Ishikawa (cell line): ENCODE measurements around the gene PRCC.

Source experiments
- CEBPB ChIP-seq: IDR thresholded peaks from 2 replicates; pipeline ENCODE4 v1.6.1; 2012
- CREB1 ChIP-seq: IDR thresholded peaks from 2 replicates; pipeline ENCODE4 v1.6.1; 2012; ENCODE audit warnings: low read depth
- EGR1 ChIP-seq: IDR thresholded peaks from 2 replicates; pipeline ENCODE4 v1.6.1; 2012
- EP300 ChIP-seq: IDR thresholded peaks from 2 replicates; pipeline ENCODE4 v1.6.1; 2012; ENCODE audit warnings: borderline replicate concordance
- FOXM1 ChIP-seq: IDR thresholded peaks from 2 replicates; pipeline ENCODE4 v1.6.1; 2012; ENCODE audit warnings: low read depth, borderline replicate concordance
- NFIC ChIP-seq: IDR thresholded peaks from 2 replicates; pipeline ENCODE4 v1.6.1; 2012
- RAD21 ChIP-seq: IDR thresholded peaks from 2 replicates; pipeline ENCODE4 v1.6.1; 2012; ENCODE audit warnings: low read depth
- TAF1 ChIP-seq: IDR thresholded peaks from 2 replicates; pipeline ENCODE4 v1.6.1; 2012; ENCODE audit warnings: low read depth, mild to moderate bottlenecking
- TCF12 ChIP-seq: IDR thresholded peaks from 2 replicates; pipeline ENCODE4 v1.6.1; 2012; ENCODE audit warnings: low read depth
- TEAD4 ChIP-seq: IDR thresholded peaks from 2 replicates; pipeline ENCODE4 v1.6.1; 2012
- YY1 ChIP-seq: IDR thresholded peaks from 2 replicates; pipeline ENCODE4 v1.6.1; 2012; ENCODE audit warnings: low read depth
- ZBTB7A ChIP-seq: IDR thresholded peaks from 2 replicates; pipeline ENCODE4 v1.6.1; 2012; ENCODE audit warnings: low read depth
- TF ChIP-seq, protein P1 (sequence below): IDR thresholded peaks from 2 replicates; pipeline ENCODE4 v1.6.1; 2012; ENCODE audit warnings: low read depth, mild to moderate bottlenecking
- TF ChIP-seq, protein P2 (sequence below): IDR thresholded peaks from 2 replicates; pipeline ENCODE4 v1.6.1; 2012
- TF ChIP-seq, protein P3 (sequence below): IDR thresholded peaks from 2 replicates; pipeline ENCODE4 v1.6.1; 2012

The PRCC gene

DNA sequence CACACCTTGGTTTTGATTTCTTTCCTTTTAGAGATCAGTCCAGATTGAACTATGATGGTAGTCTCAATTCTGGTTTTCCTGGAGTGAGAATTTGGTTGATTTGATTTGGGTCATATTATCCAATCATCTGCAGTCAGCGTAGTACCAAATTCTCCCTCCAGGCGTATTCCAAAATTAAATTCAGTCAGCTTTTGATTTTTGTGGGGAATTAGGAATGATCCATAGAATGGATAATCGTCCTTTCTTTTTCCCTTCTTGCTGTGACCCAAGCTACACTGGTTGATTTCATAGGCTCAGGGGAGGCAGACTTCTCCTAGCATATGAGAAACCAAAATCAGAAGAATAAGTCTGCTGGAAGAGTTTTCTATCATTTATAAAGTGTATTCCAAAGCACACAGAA lies 4.9 kb downstream of the PRCC start:
- TF ChIP-seq TCF12 (no peak), FOXM1 (no peak), CREB1 (no peak), EGR1 (no peak), RAD21 (no peak), TEAD4 (no peak), EP300 (no peak), ZBTB7A (no peak), TAF1 (no peak), CEBPB (no peak), YY1 (no peak), NFIC (no peak)
- TF ChIP-seq, protein P1, sequence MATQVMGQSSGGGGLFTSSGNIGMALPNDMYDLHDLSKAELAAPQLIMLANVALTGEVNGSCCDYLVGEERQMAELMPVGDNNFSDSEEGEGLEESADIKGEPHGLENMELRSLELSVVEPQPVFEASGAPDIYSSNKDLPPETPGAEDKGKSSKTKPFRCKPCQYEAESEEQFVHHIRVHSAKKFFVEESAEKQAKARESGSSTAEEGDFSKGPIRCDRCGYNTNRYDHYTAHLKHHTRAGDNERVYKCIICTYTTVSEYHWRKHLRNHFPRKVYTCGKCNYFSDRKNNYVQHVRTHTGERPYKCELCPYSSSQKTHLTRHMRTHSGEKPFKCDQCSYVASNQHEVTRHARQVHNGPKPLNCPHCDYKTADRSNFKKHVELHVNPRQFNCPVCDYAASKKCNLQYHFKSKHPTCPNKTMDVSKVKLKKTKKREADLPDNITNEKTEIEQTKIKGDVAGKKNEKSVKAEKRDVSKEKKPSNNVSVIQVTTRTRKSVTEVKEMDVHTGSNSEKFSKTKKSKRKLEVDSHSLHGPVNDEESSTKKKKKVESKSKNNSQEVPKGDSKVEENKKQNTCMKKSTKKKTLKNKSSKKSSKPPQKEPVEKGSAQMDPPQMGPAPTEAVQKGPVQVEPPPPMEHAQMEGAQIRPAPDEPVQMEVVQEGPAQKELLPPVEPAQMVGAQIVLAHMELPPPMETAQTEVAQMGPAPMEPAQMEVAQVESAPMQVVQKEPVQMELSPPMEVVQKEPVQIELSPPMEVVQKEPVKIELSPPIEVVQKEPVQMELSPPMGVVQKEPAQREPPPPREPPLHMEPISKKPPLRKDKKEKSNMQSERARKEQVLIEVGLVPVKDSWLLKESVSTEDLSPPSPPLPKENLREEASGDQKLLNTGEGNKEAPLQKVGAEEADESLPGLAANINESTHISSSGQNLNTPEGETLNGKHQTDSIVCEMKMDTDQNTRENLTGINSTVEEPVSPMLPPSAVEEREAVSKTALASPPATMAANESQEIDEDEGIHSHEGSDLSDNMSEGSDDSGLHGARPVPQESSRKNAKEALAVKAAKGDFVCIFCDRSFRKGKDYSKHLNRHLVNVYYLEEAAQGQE, result no peak
- TF ChIP-seq, protein P2, sequence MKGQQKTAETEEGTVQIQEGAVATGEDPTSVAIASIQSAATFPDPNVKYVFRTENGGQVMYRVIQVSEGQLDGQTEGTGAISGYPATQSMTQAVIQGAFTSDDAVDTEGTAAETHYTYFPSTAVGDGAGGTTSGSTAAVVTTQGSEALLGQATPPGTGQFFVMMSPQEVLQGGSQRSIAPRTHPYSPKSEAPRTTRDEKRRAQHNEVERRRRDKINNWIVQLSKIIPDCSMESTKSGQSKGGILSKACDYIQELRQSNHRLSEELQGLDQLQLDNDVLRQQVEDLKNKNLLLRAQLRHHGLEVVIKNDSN, result no peak
- TF ChIP-seq, protein P3, sequence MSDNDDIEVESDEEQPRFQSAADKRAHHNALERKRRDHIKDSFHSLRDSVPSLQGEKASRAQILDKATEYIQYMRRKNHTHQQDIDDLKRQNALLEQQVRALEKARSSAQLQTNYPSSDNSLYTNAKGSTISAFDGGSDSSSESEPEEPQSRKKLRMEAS, result no peak

DNA sequence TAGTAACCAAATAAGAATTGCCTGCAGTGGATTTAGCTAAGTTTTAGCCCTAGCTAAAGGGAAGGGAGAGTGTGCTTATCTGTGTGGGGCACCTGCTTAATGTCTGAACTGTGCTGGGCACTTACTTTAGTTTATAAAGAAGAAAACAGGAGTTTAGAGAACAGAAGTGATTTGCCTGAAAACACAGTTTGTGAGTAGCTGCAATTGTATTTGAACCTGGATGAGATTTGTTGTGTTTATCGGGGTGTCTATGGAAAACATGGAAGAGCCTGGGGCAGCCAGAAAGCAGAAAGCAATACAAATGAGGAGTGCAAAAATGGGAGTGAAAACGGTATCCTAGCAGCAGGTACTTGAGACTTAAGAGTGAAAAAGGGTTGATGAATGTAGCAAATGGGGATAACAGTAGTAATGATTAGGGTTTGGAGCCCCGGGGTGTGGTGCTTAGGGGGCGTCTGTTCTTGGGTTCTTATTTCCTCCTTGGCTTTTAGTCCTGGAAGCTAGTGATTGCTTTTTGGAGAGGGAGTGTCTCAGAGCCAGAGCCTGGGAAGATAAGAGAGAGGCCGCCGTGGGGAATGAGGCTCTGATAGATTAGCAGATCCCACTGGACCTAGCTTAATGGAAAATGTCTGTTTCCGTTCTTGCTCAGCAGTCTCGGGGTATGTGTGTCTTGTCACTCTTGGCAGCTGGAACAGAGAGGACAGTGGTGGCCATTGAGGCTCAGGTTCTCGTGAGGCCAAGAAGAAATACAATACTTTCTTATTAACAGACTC lies 5.6 kb downstream of the PRCC start:
- TF ChIP-seq NFIC, result no peak
- TF ChIP-seq FOXM1, result no peak
- TF ChIP-seq, protein P1, result no peak
- TF ChIP-seq YY1, result no peak
- no peak for TF ChIP-seq CREB1
- no peak for TF ChIP-seq RAD21
- TF ChIP-seq, protein P2, result no peak
- TF ChIP-seq EP300, result no peak
- TF ChIP-seq TCF12, result no peak
- TF ChIP-seq, protein P3, result no peak
- TF ChIP-seq TAF1, result no peak

DNA sequence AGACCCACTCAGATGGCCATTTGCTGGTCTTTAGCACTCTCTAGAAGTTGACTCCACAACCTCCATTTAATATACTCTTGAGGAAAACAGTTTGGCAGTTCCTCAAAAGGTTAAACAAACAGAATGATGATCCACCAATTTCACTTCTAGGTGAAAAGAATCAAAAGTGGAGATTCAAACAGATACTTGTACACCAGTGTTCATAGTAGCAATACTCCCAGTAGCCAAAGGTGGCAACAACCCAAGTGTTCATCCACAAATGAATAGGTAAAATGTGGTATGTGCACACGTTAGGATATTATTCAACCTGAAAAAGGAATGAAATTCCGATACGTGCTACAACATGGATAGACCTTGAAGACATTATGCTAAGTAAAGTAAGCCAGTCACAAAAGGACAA lies 6.3 kb downstream of the PRCC start:
- TF ChIP-seq, protein P2, result no peak
- TF ChIP-seq TAF1 (no peak), RAD21 (no peak)

DNA sequence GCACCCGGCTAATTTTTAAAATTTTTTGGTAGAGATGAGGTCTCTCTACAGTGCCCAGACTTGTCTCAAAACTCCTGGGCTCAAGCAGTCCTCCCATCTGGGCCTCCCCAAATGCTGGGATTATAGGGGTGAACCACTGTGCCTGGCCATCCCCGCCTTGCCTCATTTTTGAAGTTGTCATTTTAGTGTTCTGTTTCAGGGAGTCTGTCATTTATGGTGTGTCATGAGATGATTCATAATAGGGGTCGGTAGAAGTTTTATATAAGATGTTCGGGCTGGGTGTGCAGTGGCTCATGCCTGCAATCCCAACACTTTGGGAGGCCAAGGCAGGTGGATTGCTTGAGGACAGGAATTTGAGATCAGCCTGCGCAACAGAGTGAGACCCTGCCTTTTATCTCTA lies 8.5 kb downstream of the PRCC start:
- TF ChIP-seq FOXM1, result no peak
- TF ChIP-seq EGR1, result no peak
- TF ChIP-seq CEBPB, result no peak
- TF ChIP-seq NFIC, result no peak

DNA sequence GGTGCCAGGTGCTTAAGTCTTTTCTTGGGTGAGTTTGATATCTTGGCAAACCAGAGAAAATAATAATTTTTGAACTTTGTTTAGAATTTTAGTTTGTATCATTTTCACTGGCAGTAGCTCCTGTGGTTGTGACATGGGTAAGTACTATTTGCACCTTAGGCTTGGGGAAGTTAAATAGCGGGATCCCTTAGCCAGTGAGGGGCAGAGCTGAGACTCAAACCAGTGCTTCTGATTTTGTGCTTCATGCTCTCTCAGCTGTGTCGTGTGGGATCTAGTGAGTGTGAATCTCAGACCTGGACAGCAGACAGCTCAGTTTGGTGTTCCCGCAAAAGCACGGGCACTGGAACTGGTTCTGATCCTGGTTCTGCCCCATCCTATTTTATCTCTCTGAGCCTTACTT lies 9.6 kb downstream of the PRCC start:
- TF ChIP-seq EGR1, result no peak
- TF ChIP-seq, protein P3, result no peak
- TF ChIP-seq ZBTB7A, result no peak
- TF ChIP-seq RAD21, result no peak

DNA sequence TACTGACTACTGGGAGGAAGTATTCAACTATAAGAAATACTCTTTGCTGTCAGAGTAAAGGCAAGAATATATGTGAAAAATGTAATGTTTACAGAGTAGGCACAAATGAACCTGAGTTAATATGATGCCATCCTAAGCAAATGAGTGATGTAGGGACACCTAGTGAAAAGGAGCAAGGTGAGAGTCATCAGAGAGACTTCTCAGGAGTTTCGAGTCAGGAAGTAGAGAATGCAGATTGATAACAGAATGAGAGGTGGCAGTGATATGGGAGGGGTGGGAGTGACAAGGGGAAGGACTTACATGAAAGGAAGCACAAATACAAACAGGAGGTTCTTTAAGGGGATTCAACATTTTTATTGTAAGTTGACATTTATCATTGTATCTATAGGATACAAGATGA lies 10.2 kb downstream of the PRCC start:
- TF ChIP-seq EP300, result no peak
- TF ChIP-seq, protein P3, result no peak
- TF ChIP-seq EGR1, result no peak
- TF ChIP-seq, protein P1, result no peak
- no peak for TF ChIP-seq NFIC
- TF ChIP-seq YY1, result no peak
- no peak for TF ChIP-seq TCF12
- TF ChIP-seq CEBPB, result no peak
- TF ChIP-seq FOXM1, result no peak
- TF ChIP-seq TAF1, result no peak
- TF ChIP-seq, protein P2, result no peak
